DND-41 (cell line): ENCODE results near the gene TMEM178B.

Source experiments
- ATAC-seq: fragments of 200-7000 bp; cut with Tn5 transposase; 3 replicates; pipeline ENCODE4 v1.9.1; 2021; ENCODE audit warnings: low read depth; ENCODE audit not compliant: insufficient read depth
- DNase-seq: peaks from one replicate; pipeline ENCODE4 v3.0.0-alpha.2; 2020
- H2AFZ ChIP-seq: 2 replicates; pipeline ENCODE4 v1.6.0; 2012; ENCODE audit warnings: low read depth, low read length
- H3K27ac ChIP-seq: 2 replicates; pipeline ENCODE4 v1.5.1; 2012; ENCODE audit warnings: low read length, inconsistent platforms
- H3K27me3 ChIP-seq: fragments of 200-600 bp; sonication (generic); 2 replicates; pipeline ENCODE4 v1.6.0; 2012; ENCODE audit warnings: low read length, mild to moderate bottlenecking, inconsistent platforms; ENCODE audit not compliant: insufficient read depth, poor library complexity
- H3K36me3 ChIP-seq: 2 replicates; pipeline ENCODE4 v1.5.1; 2012; ENCODE audit warnings: low read length, inconsistent platforms; ENCODE audit not compliant: insufficient read depth
- H3K4me1 ChIP-seq: 2 replicates; pipeline ENCODE4 v1.5.1; 2012; ENCODE audit warnings: mild to moderate bottlenecking, low read length; ENCODE audit not compliant: insufficient read depth
- H3K4me2 ChIP-seq: 2 replicates; pipeline ENCODE4 v1.6.0; 2012; ENCODE audit warnings: mild to moderate bottlenecking, moderate library complexity, low read length, inconsistent platforms; ENCODE audit not compliant: insufficient read depth
- H3K4me3 ChIP-seq, 2 experiments: fragments of 200-600 bp in 1 of 2; shearing (Covaris generic) in 1 of 2; 2 replicates each; pipeline ENCODE4 v1.5.1; 2012 to 2016; ENCODE audit warnings: inconsistent platforms in 2 of 2, low read length in 2 of 2, mild to moderate bottlenecking in 2 of 2, low read depth in 1 of 2, moderate library complexity in 1 of 2
- H3K79me2 ChIP-seq: 2 replicates; pipeline ENCODE4 v1.6.0; 2012; ENCODE audit warnings: low read length, inconsistent platforms; ENCODE audit not compliant: insufficient read depth
- H3K9ac ChIP-seq: 2 replicates; pipeline ENCODE4 v1.6.0; 2012; ENCODE audit warnings: low read depth, mild to moderate bottlenecking, inconsistent platforms, low read length, moderate library complexity
- H3K9me3 ChIP-seq: 2 replicates; pipeline ENCODE4 v1.5.1; 2012; ENCODE audit warnings: low read length, moderate library complexity, mild to moderate bottlenecking, inconsistent platforms; ENCODE audit not compliant: insufficient read depth, severe bottlenecking
- H4K20me1 ChIP-seq: 2 replicates; pipeline ENCODE4 v1.6.0; 2012; ENCODE audit warnings: low read length; ENCODE audit not compliant: insufficient read depth
- CTCF ChIP-seq: IDR thresholded peaks from 2 replicates; pipeline ENCODE4 v1.5.1; 2012; ENCODE audit warnings: borderline replicate concordance, low read length, moderate library complexity, mild to moderate bottlenecking; ENCODE audit not compliant: poor library complexity, severe bottlenecking; ENCODE audit errors: extremely low read depth
- EZH2 ChIP-seq: IDR thresholded peaks from 3 replicates; pipeline ENCODE4 v1.6.1; 2012; ENCODE audit warnings: borderline replicate concordance, low read depth, mild to moderate bottlenecking, moderate library complexity, low read length, inconsistent platforms; ENCODE audit not compliant: severe bottlenecking

The TMEM178B gene

GRCh38 chr7:141460781-141461715 lies 387.2 kb downstream of the TMEM178B start:
- Histone ChIP-seq H3K4me3 (no peak overlapping the region), H3K27me3 (peaks cover 19% of the 10 kb centered on the region), H2AFZ (no peak overlapping the region), H3K9ac (no peak overlapping the region), H3K79me2 (no peaks in the 10 kb centered on the region), H3K27ac (no peak overlapping the region), H4K20me1 (no peaks in the 10 kb centered on the region), H3K36me3 (no peaks in the 10 kb centered on the region), H3K9me3 (no peaks in the 10 kb centered on the region), H3K4me1 (no peaks in the 10 kb centered on the region), H3K4me2 (no peak overlapping the region)
- TF ChIP-seq EZH2, result no peak
- TF ChIP-seq CTCF, result no peak
- no peak for ATAC-seq
- no peak for DNase-seq

GRCh38 chr7:141461924-141462323 lies 388.1 kb downstream of the TMEM178B start:
- H3K79me2 ChIP-seq, result no peaks in the 10 kb centered on the region
- no peaks in the 10 kb centered on the region for H3K9me3 ChIP-seq
- no peak overlapping the region for H2AFZ ChIP-seq
- peaks cover 21% of the 10 kb centered on the region for H3K27me3 ChIP-seq
- H3K4me2 ChIP-seq, result no peak overlapping the region
- no peak overlapping the region for H3K4me3 ChIP-seq
- H3K27ac ChIP-seq, result no peak overlapping the region
- H4K20me1 ChIP-seq, result no peaks in the 10 kb centered on the region
- no peak for DNase-seq
- no peak overlapping the region for H3K9ac ChIP-seq
- TF ChIP-seq CTCF (no peak), EZH2 (no peak)
- no peak for ATAC-seq
- no peaks in the 10 kb centered on the region for H3K4me1 ChIP-seq
- H3K36me3 ChIP-seq, result no peaks in the 10 kb centered on the region

- H3K9me3 ChIP-seq, result no peaks in the 10 kb centered on the region
- peaks cover 22% of the 10 kb centered on the region for H3K27me3 ChIP-seq
- H3K79me2 ChIP-seq, result no peaks in the 10 kb centered on the region
- no peak overlapping the region for H3K9ac ChIP-seq
- H3K36me3 ChIP-seq, result no peaks in the 10 kb centered on the region
- no peaks in the 10 kb centered on the region for H4K20me1 ChIP-seq
- H3K27ac ChIP-seq, result no peak overlapping the region
- no peak overlapping the region for H3K4me2 ChIP-seq
- DNase-seq (no peak), ATAC-seq (no peak)
- TF ChIP-seq CTCF (no peak), EZH2 (no peak)
- H3K4me3 ChIP-seq, result no peak overlapping the region
- no peak overlapping the region for H2AFZ ChIP-seq
- H3K4me1 ChIP-seq, result no peaks in the 10 kb centered on the region
These were observed 389.1 kb downstream of the TMEM178B start for GRCh38 chr7:141462958-141463357.
